T-helper 1 cell treated with Interleukin-12 subunit alpha and Interleukin-12 subunit beta and Interleukin-4 antibody, amounts not matched to agents 30 ng/mL and 1 ng/mL, for 36 hours (primary cell): ENCODE data around the gene H19. TPM values are rescaled to one million over a fixed set of nuclear protein-coding genes. Genes with fewer than 3 reads are reported as not detected.

Experiments
- intact Hi-C: fragments of 100-400 bp; cut with micrococcal nuclease; formaldehyde crosslinking; loops from one replicate; pipeline ENCODE4 v1.15.1; 2024
- total RNA-seq: library from RNA; stranded (reverse); gene quantifications from 2 replicates; pipeline ENCODE4 v1.2.3, GENCODE V29; 2022

Gene H19
- total RNA-seq, 1 donor from 2014 or later = not detected

GRCh38 chr11:1983601-1983961 is 14.1 kb downstream of the H19 start:
- intact Hi-C loops = no loop called here

GRCh38 chr11:1982873-1983600 is 14.6 kb downstream of the H19 start:
- intact Hi-C loops = no loop called here

DNA sequence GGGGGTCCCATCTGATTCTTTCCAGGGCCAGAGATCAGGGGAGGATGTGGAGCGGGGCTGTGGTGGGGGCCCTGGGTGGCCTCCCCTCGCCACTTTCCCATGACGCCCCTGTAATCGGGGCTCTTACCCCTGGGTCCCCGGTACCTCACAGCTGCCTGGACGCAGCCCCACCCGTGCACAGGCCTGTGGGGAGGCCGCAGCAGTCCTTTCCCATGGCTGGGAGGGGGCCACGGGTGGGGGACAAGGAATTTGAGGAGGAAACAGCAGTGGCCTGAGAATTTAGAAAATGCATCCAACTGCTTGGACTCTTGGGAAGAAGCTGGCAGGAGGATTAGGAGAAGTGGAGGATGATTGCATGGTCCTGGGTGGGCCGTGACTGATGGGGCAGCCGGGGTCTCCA is 18.0 kb downstream of the H19 start:
- intact Hi-C loops = no loop called here

DNA sequence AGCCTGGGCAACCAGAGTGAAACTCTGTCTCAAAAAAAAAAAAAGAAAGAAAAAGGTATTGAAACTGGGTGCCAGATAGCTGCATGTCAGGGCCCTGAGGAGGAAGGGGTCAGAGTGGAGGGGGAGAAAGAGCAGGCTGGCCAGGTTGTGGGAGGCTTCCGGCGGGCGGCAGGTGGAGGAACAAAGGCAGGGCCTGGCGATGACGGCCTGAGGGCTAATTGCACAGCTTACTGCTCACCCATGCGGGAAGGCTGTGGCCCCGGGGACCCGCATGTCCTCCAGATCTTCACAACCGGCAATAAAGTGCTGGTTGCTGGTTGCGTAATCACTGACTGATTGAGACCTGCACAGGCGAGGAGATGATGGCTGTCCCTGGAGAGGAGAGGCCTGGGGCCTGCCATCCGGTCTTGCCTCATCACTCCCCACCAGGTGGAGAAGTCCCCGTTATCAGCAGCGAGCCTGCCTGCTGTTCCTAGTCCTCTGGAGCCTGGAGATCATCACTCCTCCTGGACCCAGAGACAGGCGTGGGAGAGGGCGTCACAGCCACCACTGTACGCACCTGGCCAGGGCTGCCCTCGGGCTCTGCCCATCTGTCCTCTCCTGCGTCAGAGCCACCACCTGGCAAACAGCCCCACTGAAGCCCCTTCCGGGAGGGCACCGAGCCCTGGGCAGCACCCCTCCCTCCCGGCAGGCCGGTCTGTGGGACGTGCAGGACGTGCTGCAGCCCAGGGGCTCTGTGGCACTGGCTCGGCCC is 18.7 kb downstream of the H19 start:
- intact Hi-C loops = no loop called here

- intact Hi-C loops = no loop called here
Observed at GRCh38 chr11:1975185-1975584, 22.5 kb downstream of the H19 start.

GRCh38 chr11:1970956-1971355 is 26.7 kb downstream of the H19 start:
- intact Hi-C loops = no loop called here

GRCh38 chr11:1969776-1970175 is 27.9 kb downstream of the H19 start:
- intact Hi-C loops = no loop called here

DNA sequence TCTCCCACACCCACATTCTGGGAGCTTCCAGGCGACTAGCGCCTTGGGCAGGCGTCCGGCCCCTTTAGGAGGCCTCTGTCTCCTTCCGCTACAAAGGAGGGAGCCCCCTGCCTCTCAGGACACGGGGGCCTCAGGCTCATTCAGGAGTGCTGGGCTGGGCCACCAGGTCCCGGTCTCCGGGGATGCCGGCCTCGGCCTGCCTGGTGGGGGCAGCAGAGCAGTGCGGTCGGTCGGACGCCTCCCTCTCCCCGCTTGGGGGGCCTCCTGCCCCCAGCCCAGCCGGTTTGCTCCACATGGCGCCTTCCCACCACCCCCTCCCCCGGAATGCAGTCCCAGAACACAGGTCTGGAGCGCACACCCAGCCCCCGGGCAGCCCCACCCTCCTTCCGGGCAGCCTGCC is 28.6 kb downstream of the H19 start:
- intact Hi-C loops = no loop called here

DNA sequence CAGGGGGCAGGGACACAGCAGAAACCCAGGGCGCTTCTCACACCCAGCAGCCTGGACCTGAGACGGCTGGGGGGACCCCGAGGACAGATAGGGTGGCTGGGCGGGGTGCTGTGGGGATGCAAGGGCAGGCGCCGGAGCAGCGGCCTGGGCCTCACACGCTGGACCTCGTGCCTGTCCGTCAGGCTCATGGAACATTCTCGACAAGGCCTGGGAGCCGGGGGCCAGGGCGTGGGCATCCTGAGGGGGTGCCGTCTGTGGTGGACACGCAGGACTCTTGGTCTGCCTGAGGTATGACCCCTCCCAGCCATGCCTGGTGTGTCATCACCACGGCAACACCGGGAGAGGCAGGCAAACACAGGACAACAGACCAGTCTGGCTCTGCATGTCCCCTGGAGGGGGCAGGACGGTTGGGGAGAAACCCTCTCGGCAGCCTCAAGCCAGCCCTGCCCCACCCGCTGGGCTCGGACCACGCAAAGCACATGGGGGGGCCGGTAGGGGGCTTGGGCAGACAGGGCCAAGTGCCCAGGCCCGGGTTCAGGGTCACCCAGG is 29.1 kb downstream of the H19 start:
- intact Hi-C loops = no loop called here

DNA sequence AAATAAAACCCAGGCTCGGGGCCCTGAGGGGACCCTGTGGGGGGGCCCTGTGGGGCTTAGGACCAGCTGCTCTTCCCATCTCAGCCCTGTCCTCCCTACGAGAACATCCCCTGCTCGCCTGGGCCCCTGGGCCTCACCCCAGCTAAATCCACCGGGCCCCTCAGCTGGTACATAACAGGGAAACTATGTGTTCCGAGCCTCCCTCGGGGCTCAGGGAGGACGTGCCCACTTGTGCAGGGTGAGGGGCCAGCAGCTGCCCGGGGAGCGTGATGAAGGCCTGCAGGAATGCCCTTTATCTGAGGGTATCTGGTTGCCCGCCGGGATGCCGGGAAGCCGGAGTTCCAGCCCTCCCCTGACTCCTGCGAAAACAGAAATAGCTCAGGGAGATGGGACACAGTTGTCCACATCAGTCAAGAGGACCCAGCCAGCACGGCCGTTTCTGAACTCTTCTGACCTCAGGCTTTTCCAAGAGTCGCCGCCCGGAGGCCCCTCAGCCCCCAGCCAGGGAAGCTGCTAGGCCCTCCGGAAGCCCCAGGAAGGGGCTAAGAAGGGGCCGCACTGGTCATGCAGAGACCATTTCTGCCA is 29.9 kb downstream of the H19 start:
- intact Hi-C loops = no loop called here

DNA sequence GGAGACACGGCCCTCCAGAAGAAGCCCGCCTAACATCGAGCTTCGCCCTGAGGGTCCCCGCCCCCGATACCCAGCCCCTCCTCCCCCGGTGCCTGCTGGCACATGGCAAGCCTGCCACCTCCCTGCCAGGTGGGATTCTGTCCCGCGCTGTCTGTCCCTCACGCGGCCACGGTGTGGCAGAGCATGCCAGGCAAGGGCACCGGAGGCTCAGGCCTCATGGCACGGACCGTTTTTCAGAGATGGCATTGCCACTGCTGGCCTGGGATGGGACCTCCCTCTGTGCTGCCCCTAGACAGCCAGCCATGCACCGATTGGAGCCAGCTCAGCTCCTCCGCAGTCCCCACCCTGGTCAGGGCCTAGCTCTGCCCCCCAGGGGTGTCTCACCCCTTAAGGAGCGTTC is 31.1 kb downstream of the H19 start:
- intact Hi-C loops = no loop called here

GRCh38 chr11:1964955-1965354 is 32.7 kb downstream of the H19 start:
- intact Hi-C loops = no loop called here

DNA sequence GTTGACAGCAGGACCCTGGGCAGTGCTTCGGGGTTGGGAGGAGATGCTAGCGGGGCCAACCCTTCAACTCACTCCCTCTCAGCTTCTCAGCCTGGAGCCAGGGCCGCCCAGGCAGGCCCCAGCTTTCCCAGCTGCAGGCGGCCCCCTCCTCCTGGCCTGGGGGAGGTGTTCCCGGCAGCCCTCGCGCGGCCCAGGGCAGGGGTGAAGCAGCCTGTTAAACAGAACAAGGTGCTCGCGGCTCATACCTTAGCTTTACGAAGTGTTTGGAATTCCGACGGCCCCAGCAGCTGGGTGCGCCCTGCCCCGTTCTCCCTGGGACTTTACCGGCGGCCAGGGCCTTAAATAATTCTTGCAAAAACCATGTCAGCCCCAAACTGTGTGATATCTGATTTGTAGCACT is 33.3 kb downstream of the H19 start:
- intact Hi-C loops = no loop called here

GRCh38 chr11:1963864-1964263 is 33.8 kb downstream of the H19 start:
- intact Hi-C loops = no loop called here

- intact Hi-C loops = no loop called here
Observed at GRCh38 chr11:1959786-1960185, 37.9 kb downstream of the H19 start.

DNA sequence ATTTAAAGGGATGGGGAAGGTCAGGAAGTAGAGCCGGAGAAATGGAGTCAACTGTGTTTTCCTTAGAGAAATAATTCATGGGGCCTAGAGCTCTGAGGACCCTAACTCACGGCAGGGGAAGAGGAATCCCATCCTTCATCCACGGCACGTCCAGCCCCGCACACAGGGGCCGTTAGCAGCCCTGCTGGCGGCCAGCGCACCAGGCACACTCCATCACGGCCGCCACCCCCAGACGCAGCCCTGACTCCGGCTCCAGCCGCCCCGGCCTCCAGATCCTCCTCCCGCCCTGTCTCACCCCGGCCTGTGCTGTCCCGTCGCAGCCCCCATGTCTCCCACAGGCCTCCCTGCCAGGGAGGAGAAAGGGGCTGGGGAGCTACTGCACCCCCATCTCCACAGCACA is 39.3 kb downstream of the H19 start:
- intact Hi-C loops = no loop called here

DNA sequence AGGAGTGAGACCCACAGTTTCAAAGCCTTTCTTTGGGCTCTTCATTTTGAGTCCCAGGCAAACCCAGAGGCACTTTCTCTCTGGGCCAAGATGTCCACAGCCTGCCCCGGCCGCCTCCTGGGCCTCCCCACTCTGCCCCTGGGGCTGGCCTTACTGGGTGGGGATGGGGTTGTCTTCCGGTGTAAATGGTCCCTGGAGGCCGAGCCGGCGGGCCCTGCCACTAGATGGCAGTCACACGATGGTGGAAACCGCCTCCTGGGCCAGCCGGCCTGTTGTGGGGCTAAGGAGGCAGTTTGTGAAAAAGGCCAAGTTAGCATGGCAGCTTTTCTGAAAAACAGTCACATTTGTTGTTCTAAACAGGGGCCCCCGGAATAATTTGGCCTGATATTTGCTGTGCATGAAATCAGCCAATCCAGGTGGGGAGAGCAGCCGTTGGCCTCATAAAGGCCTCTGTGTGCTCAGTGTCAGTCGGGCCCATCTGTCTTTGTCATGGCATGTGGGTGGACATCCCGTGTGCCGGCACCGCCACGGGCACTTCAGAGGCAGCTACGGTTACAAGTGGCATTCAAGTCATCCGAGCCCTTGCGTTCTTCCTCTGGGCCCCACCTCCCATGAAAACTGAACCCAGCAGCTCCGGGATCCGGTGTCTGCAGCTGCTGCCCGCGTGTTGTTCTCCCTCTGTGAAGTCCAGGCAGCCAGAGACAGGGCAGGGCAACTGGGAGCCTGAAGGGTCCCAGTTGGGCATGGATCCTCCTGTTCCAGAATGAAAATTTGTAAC is 44.0 kb downstream of the H19 start:
- intact Hi-C loops = no loop called here

- intact Hi-C loops = no loop called here
Observed at GRCh38 chr11:1952806-1953482, 44.7 kb downstream of the H19 start.

DNA sequence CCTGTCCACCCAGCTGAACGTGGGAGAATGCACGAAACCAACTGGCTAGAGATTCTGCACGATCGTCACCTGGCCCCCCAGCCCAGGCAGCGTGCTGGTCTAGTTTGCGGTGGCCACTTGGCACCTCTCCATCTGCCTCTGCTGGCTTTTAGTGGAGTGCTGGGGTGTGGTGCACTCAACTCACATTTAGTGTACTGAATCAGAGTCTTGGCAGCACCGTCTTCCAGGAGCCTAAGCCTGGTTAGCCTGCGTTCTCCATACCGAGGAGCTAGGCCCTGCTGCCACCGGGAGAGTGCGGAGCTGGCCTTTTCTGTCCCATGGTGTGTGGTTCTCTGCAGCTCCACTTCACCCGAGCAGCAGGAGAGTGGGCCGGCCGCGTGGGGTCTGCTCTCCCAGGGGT is 47.7 kb downstream of the H19 start:
- intact Hi-C loops = no loop called here

GRCh38 chr11:1949302-1949701 is 48.3 kb downstream of the H19 start:
- intact Hi-C loops = no loop called here

DNA sequence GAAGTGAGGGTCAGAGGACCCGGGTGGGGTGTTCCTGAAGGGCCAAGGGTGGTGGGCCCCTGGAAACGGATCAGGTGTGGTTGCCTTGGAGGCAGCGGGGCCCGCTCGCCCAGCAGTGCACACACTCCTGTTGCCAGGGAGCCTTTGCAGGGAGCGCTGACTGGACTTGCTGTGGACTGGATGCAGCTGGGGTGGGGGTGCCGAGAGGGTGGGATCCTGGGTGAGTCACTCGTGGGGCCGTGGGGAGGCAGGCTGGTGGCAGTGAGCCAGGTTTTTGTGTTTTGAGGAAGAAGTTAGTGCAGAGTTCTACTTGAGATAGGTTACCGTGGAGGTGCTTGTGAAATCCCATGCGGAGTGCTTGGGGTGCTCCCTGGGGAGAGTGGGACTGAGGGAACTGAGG is 49.3 kb downstream of the H19 start:
- intact Hi-C loops = no loop called here
